Mammary epithelial cell (primary cell): Measurements from ENCODE around the gene MAST1.

ENCODE experiments used
- CTCF ChIP-seq, 2 donors: IDR thresholded peaks in 1 of 2; conservative IDR thresholded peaks in 1 of 2; 2 replicates each; pipeline ENCODE4 v1.5.1; 2011 to 2012; ENCODE audit warnings: inconsistent platforms in 2 of 2, low read length in 2 of 2, mild to moderate bottlenecking in 2 of 2, control low read depth in 1 of 2, low read depth in 1 of 2; ENCODE audit not compliant: insufficient read depth in 1 of 2; ENCODE audit errors: extremely low read depth in 1 of 2
- EZH2 ChIP-seq: IDR thresholded peaks from 2 replicates; pipeline ENCODE4 v1.6.1; 2012; ENCODE audit warnings: low read length, inconsistent platforms, borderline replicate concordance

- no peak for TF ChIP-seq CTCF (conservative IDR thresholded peaks at IDR 0.05 in 1 of 2, IDR thresholded peaks at IDR 0.05 in 1 of 2; ENCODE audit: extremely low read depth in 1 of 2, insufficient read depth in 1 of 2, low read depth in 1 of 2, low read length in 2 of 2)
- TF ChIP-seq EZH2: no peak
These were observed 43.9 kb upstream of the MAST1 start for GRCh38 chr19:12794196-12794941.
